Measurements from ENCODE around the gene MYL9.

MYL9 gene

DNA sequence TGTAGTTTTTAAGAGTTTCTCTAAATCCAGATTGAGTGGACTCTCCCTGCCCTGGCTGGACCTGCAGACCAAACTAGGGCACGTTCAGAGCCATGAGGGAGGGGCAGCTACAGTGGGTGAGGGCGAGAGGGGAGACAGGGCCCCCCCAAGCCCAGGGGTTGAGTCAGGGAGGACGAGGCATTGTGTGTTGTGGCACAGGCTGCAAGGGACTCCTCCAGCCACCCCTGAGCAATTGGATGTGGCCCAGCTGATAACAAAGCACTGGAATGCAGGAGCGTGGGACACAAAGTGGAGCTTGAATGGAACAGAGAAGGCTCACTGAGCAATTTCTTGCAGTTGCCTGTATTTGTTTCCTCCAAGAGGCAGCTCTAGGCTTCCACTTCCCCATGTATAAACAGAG, 43.5 kb upstream of the MYL9 start:
- DNase-seq, result peak; percentile 64
- H3K27ac ChIP-seq, result peak overlapping the region; percentile 43
- H3K36me3 ChIP-seq (replicated peaks), result peaks cover 67% of the 10 kb centered on the region
- no peaks in the 10 kb centered on the region for H3K27me3 ChIP-seq (replicated peaks)
- TF ChIP-seq, protein P1, sequence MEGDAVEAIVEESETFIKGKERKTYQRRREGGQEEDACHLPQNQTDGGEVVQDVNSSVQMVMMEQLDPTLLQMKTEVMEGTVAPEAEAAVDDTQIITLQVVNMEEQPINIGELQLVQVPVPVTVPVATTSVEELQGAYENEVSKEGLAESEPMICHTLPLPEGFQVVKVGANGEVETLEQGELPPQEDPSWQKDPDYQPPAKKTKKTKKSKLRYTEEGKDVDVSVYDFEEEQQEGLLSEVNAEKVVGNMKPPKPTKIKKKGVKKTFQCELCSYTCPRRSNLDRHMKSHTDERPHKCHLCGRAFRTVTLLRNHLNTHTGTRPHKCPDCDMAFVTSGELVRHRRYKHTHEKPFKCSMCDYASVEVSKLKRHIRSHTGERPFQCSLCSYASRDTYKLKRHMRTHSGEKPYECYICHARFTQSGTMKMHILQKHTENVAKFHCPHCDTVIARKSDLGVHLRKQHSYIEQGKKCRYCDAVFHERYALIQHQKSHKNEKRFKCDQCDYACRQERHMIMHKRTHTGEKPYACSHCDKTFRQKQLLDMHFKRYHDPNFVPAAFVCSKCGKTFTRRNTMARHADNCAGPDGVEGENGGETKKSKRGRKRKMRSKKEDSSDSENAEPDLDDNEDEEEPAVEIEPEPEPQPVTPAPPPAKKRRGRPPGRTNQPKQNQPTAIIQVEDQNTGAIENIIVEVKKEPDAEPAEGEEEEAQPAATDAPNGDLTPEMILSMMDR (IDR thresholded peaks at IDR 0.05; ENCODE audit: low read depth, low read length, missing control alignments), result no peak
- in situ Hi-C loops (cut with HindIII; ENCODE audit: low pct_ligation_motif_present, low sequenced_read_pairs), result no loop called here
- H3K4me3 ChIP-seq (ENCODE audit: low read depth, low read length), result no peak overlapping the region

- DNase-seq, result no peak
- in situ Hi-C loops (cut with HindIII; ENCODE audit: low pct_ligation_motif_present, low sequenced_read_pairs), result no loop called here
- Histone ChIP-seq H3K27ac (peak overlapping the region; percentile 43), H3K27me3 (replicated peaks) (no peaks in the 10 kb centered on the region), H3K4me3 (ENCODE audit: low read depth, low read length) (no peak overlapping the region), H3K36me3 (replicated peaks) (peaks cover 70% of the 10 kb centered on the region)
- TF ChIP-seq, protein P1 (IDR thresholded peaks at IDR 0.05; ENCODE audit: low read depth, low read length, missing control alignments), result no peak
Observed at GRCh38 chr20:36498386-36499179, 42.7 kb upstream of the MYL9 start.

DNA sequence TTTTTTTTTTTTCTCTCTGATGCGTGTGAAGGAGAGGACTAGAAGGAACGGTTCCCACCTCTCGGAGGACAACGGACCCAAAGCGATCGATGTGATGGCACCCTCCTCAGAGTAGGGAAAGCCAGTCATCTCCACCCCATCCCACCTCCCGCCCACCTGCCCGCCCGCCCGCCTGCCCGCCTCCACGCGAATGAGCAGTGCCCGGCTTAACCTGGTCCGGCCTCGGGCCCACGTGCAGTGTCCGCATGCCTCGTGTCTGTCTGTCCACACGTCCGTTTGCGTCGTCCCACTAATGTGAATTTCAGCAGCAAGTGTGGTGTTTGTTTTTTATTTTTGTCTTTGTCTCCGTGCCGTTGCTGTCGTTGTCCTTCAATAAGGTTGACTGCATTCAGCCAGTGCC, 42.1 kb upstream of the MYL9 start:
- TF ChIP-seq, protein P1 (IDR thresholded peaks at IDR 0.05; ENCODE audit: low read depth, low read length, missing control alignments), result no peak
- no peak for DNase-seq
- Histone ChIP-seq H3K36me3 (replicated peaks) (peaks cover 68% of the 10 kb centered on the region), H3K27me3 (replicated peaks) (no peaks in the 10 kb centered on the region), H3K4me3 (ENCODE audit: low read depth, low read length) (no peak overlapping the region), H3K27ac (peak overlapping the region; percentile 37)
- in situ Hi-C loops (cut with HindIII; ENCODE audit: low pct_ligation_motif_present, low sequenced_read_pairs), result no loop called here

GRCh38 chr20:36499723-36500501, 41.4 kb upstream of the MYL9 start:
- Histone ChIP-seq H3K36me3 (replicated peaks) (peaks cover 73% of the 10 kb centered on the region), H3K27ac (peak overlapping the region; percentile 37), H3K4me3 (ENCODE audit: low read depth, low read length) (no peak overlapping the region), H3K27me3 (replicated peaks) (no peaks in the 10 kb centered on the region)
- in situ Hi-C loops (cut with HindIII; ENCODE audit: low pct_ligation_motif_present, low sequenced_read_pairs), result no loop called here
- DNase-seq, result peak; percentile 59
- TF ChIP-seq, protein P1 (IDR thresholded peaks at IDR 0.05; ENCODE audit: low read depth, low read length, missing control alignments), result no peak

GRCh38 chr20:36501367-36502006, 39.8 kb upstream of the MYL9 start:
- peaks cover 72% of the 10 kb centered on the region for H3K36me3 ChIP-seq (replicated peaks)
- no peaks in the 10 kb centered on the region for H3K27me3 ChIP-seq (replicated peaks)
- no peak overlapping the region for H3K27ac ChIP-seq

More at GRCh38 chr20:36501367-36502006, 39.8 kb upstream of the MYL9 start:
- DNase-seq, result no peak
- in situ Hi-C loops (cut with HindIII; ENCODE audit: low pct_ligation_motif_present, low sequenced_read_pairs), result no loop called here
- no peak overlapping the region for H3K4me3 ChIP-seq (ENCODE audit: low read depth, low read length)
- TF ChIP-seq, protein P1 (IDR thresholded peaks at IDR 0.05; ENCODE audit: low read depth, low read length, missing control alignments), result no peak

All from brain microvascular endothelial cell (primary cell).